Muscle layer of duodenum (tissue), 2 donors: ENCODE data around the gene PLXNC1.

Source experiments
- H3K27ac ChIP-seq: one replicate; pipeline ENCODE4 v1.7.0; 2013; ENCODE audit warnings: mild to moderate bottlenecking, low read length
- H3K27me3 ChIP-seq: one replicate; pipeline ENCODE4 v1.7.0; 2013; ENCODE audit warnings: low read depth, mild to moderate bottlenecking, control low read depth, low read length
- H3K36me3 ChIP-seq, 2 donors: one replicate each; pipeline ENCODE4 v1.7.0; 2013; ENCODE audit warnings: low read length in 2 of 2, control low read depth in 1 of 2, mild to moderate bottlenecking in 1 of 2; ENCODE audit not compliant: insufficient read depth in 2 of 2, control insufficient read depth in 1 of 2
- H3K4me1 ChIP-seq, 2 donors: one replicate each; pipeline ENCODE4 v1.7.0; 2013; ENCODE audit warnings: low read length in 2 of 2, mild to moderate bottlenecking in 2 of 2, control low read depth in 1 of 2, moderate library complexity in 1 of 2; ENCODE audit not compliant: insufficient read depth in 2 of 2, control insufficient read depth in 1 of 2
- H3K4me3 ChIP-seq, 2 donors: one replicate each; pipeline ENCODE4 v1.7.0; 2013; ENCODE audit warnings: low read length in 2 of 2, low read depth in 1 of 2, mild to moderate bottlenecking in 1 of 2
- H3K9me3 ChIP-seq, 2 donors: one replicate each; pipeline ENCODE4 v1.7.0; 2013; ENCODE audit warnings: low read length in 2 of 2, control low read depth in 1 of 2, mild to moderate bottlenecking in 1 of 2; ENCODE audit not compliant: control insufficient read depth in 1 of 2
- donor health status: healthy.

PLXNC1 gene

GRCh38 chr12:94147991-94148738 lies at the start of gene PLXNC1:
TSS of gene PLXNC1 (plus strand) at chr12:94148577. CDS start at chr12:94148972, 395 bp downstream.
- peaks cover 7% of the 10 kb centered on the region for H3K27me3 ChIP-seq
- H3K9me3 ChIP-seq, result no peaks in the 10 kb centered on the region
- H3K4me3 ChIP-seq, result peak within 1 kb of the TSS; percentile 30 to 81
- peaks cover 4 to 19% of the 10 kb centered on the region in 2 donors for H3K4me1 ChIP-seq
- no peaks in the 10 kb centered on the region for H3K36me3 ChIP-seq
- H3K27ac ChIP-seq, result no peak within 1 kb of the TSS

DNA sequence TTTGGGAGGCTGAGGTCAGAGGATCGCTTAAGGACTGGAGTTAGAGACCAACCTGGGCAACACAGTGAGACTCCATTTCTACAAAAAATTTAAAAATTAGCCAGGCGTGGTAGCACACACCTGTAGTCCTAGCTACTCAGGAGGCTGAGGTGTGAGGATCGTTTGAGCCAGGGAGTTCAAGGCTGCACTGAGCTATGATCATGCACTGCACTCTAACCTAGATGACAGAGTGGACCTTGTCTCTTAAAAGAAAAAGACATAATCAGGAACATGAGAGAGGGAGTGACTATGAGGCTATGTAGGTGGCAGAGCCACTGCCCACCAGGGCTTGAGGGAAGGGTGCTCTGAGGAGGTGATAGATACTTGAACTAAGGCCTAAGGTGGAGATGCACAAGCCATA lies 49.2 kb upstream of the PLXNC1 start:
- H3K27ac ChIP-seq, result no peak overlapping the region
- H3K4me3 ChIP-seq, result no peak overlapping the region
- H3K9me3 ChIP-seq, result no peaks in the 10 kb centered on the region

DNA sequence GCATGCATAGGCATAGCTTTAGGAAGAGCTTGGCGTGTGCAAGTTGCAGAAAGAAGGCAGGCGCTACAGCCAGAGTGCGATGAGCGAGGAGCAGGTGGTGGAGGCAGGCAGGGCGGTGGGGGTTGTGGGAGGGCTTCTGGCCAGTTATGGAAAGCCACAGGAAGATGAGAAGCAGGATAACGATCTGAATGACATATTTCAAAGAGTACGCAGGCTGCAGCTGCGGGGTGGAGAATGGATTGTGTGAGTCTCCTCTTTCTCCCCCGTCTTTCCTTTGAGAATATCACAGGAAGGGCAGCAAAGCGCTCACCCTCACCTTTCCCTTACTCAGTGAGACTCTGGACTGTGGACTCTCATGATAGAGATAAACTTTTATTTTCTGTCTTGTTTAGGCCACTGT lies 48.7 kb upstream of the PLXNC1 start:
- Histone ChIP-seq H3K27ac (no peak overlapping the region), H3K36me3 (no peaks in the 10 kb centered on the region), H3K4me3 (no peak overlapping the region)

More for the DNA sequence above, 49.2 kb upstream of the PLXNC1 start:
- peaks cover 0 to 5% of the 10 kb centered on the region in 2 donors for H3K4me1 ChIP-seq
- H3K27me3 ChIP-seq, result no peaks in the 10 kb centered on the region
- H3K36me3 ChIP-seq, result no peaks in the 10 kb centered on the region

DNA sequence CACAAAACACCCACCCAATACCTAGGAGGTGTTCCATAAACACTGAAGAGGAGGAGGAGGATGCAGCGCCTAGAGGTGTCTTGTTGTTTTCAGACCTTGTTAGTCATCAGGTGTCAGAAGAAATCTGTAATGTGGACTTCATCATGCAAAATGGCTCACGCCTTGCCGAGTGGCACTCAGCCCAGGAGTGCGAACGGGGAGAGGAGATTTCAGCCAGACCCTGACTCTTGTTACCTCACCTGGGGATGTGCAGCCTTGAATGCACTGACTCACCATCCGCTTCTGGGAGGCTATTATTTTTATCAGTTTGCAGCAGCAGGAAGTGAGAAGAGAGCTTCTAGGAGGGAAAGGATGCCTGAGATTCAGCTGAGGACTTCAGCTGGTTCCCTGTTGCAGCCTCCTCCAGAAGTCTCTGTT lies 48.2 kb upstream of the PLXNC1 start:
- Histone ChIP-seq H3K9me3 (no peaks in the 10 kb centered on the region), H3K27me3 (no peaks in the 10 kb centered on the region), H3K27ac (no peak overlapping the region), H3K4me1 (peaks cover 0 to 5% of the 10 kb centered on the region in 2 donors), H3K36me3 (no peaks in the 10 kb centered on the region), H3K4me3 (no peak overlapping the region)

More for the DNA sequence above, 48.7 kb upstream of the PLXNC1 start:
- Histone ChIP-seq H3K9me3 (no peaks in the 10 kb centered on the region), H3K4me1 (peaks cover 0 to 5% of the 10 kb centered on the region in 2 donors), H3K27me3 (no peaks in the 10 kb centered on the region)

- Histone ChIP-seq H3K27ac (no peak overlapping the region), H3K36me3 (no peaks in the 10 kb centered on the region), H3K27me3 (no peaks in the 10 kb centered on the region), H3K4me3 (peak overlapping the region; percentile 74 to 80), H3K4me1 (peaks cover 0 to 5% of the 10 kb centered on the region in 2 donors), H3K9me3 (no peaks in the 10 kb centered on the region)
Observed at GRCh38 chr12:94100990-94101737, 47.2 kb upstream of the PLXNC1 start.

GRCh38 chr12:94101738-94102660 lies 46.4 kb upstream of the PLXNC1 start:
- Histone ChIP-seq H3K4me1 (peaks cover 0 to 5% of the 10 kb centered on the region in 2 donors), H3K27ac (no peak overlapping the region), H3K27me3 (no peaks in the 10 kb centered on the region), H3K4me3 (peak overlapping the region; percentile 74 to 80), H3K36me3 (no peaks in the 10 kb centered on the region), H3K9me3 (no peaks in the 10 kb centered on the region)

DNA sequence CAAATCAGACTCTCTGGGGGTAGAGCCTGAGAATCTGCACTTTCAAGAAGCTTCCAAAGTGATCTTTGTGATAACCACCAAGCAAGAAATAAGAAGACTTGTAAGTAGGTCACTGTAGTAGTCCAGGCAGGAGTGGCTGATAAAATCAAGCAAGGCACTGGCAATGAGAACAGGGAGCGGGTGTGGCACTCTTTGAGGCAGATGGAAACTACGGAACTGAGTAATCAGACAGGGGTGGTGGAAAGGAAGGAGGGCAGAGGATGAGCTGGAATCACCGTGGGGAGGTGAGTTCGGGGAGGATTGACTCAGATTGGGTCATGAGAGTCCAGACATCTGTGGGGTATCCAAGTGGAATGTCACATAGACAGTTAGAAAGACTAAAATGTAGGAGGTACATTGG lies 44.4 kb upstream of the PLXNC1 start:
- H3K27me3 ChIP-seq, result no peaks in the 10 kb centered on the region
- H3K4me1 ChIP-seq, result peaks cover 0 to 5% of the 10 kb centered on the region in 2 donors
- H3K36me3 ChIP-seq, result no peaks in the 10 kb centered on the region
- no peak overlapping the region for H3K4me3 ChIP-seq
- no peaks in the 10 kb centered on the region for H3K9me3 ChIP-seq
- no peak overlapping the region for H3K27ac ChIP-seq

DNA sequence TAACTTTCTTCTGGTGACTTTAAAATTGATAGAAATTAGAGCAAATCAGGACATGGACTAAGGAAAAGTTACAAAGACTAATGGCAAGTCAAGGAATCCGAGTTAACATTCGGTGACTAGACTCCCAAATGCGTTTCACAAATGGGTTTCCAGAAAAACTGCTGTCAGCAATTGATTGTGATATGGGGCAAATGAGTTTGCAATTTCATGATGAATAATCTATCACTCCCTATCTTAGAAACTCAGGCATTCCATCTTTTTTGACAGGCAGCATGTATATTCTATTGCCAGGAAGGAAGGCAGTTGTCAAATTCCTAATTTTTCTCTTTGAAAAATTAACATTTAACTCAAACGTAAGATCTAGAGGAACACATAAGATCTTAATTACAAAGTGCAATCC lies 40.5 kb upstream of the PLXNC1 start:
- H3K27ac ChIP-seq, result no peak overlapping the region
- H3K27me3 ChIP-seq, result no peaks in the 10 kb centered on the region
- no peaks in the 10 kb centered on the region for H3K36me3 ChIP-seq
- H3K4me1 ChIP-seq, result no peaks in the 10 kb centered on the region
- H3K9me3 ChIP-seq, result no peaks in the 10 kb centered on the region
- no peak overlapping the region for H3K4me3 ChIP-seq

DNA sequence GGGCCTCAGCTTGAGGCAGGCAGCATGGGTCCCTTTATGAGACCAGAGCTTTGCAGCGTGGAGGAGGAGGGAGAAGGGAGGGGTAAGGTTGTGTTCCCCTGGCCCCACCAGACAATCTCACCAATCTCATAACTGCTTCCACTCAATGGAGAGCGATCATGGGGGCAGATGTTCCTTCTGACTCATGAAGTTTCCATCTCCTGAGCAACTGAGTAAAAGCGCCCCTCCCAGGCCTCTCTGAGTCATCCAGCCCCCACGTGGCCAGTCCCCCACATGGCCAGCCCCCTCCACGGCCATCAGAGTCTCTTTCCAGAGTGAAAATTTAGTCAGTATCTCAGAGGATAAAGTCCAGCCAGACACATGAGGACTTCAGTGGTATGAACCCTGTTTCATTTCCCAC lies 39.2 kb upstream of the PLXNC1 start:
- Histone ChIP-seq H3K36me3 (no peaks in the 10 kb centered on the region), H3K27me3 (no peaks in the 10 kb centered on the region), H3K27ac (no peak overlapping the region), H3K4me3 (no peak overlapping the region), H3K4me1 (no peaks in the 10 kb centered on the region), H3K9me3 (no peaks in the 10 kb centered on the region)

DNA sequence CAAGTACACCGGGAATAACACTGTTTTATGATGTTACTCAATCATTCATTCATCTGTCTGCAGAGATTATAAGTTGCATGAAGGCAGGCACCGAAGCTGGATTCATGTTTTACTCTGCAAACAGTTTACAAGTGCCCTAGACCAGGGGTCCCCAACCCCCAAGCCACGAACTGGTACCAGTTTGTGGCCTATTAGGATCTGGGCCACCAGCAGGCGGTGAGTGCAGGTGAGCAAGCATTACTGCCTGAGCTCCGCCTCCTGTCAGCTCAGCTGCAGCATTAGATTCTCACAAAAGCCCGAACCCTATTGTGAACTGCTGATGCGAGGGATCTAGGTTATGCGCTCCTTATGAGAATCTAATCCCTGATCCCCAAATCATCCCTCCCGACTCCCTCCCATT lies 38.1 kb upstream of the PLXNC1 start:
- H3K36me3 ChIP-seq, result no peaks in the 10 kb centered on the region
- H3K4me1 ChIP-seq, result no peaks in the 10 kb centered on the region
- H3K27me3 ChIP-seq, result no peaks in the 10 kb centered on the region
- no peak overlapping the region for H3K27ac ChIP-seq
- H3K9me3 ChIP-seq, result no peaks in the 10 kb centered on the region
- H3K4me3 ChIP-seq, result no peak overlapping the region

- Histone ChIP-seq H3K27me3 (no peaks in the 10 kb centered on the region), H3K36me3 (no peaks in the 10 kb centered on the region), H3K4me3 (no peak overlapping the region), H3K9me3 (no peaks in the 10 kb centered on the region), H3K27ac (no peak overlapping the region), H3K4me1 (no peaks in the 10 kb centered on the region)
Observed at GRCh38 chr12:94111302-94111701, 37.1 kb upstream of the PLXNC1 start.
